HG03280 (cell line): ENCODE measurements around the gene GALNT17.

Experiments used
- ATAC-seq: cut with Tn5 transposase; IDR thresholded peaks from one replicate; pipeline ENCODE4 v1.9.1; 2021; ENCODE audit warnings: mild to moderate bottlenecking, moderate library complexity; ENCODE audit not compliant: unreplicated experiment

The GALNT17 gene

GRCh38 chr7:71329030-71329660 is 197.2 kb downstream of the GALNT17 start:
- no peak for ATAC-seq

GRCh38 chr7:71332207-71332606 is 200.3 kb downstream of the GALNT17 start:
- ATAC-seq, result no peak

- ATAC-seq, result no peak
Measured at GRCh38 chr7:71334541-71334940, 202.6 kb downstream of the GALNT17 start.

- ATAC-seq, result no peak
Measured at GRCh38 chr7:71338866-71339265, 206.9 kb downstream of the GALNT17 start.

GRCh38 chr7:71339924-71340323 is 208.0 kb downstream of the GALNT17 start:
- no peak for ATAC-seq

- no peak for ATAC-seq
Measured at GRCh38 chr7:71342202-71342601, 210.3 kb downstream of the GALNT17 start.

- no peak for ATAC-seq
Measured at GRCh38 chr7:71343039-71343438, 211.1 kb downstream of the GALNT17 start.

- no peak for ATAC-seq
Measured at GRCh38 chr7:71343892-71344291, 211.9 kb downstream of the GALNT17 start.

- ATAC-seq, result no peak
Measured at GRCh38 chr7:71345117-71345884, 213.4 kb downstream of the GALNT17 start.

- no peak for ATAC-seq
Measured at GRCh38 chr7:71348821-71349681, 217.1 kb downstream of the GALNT17 start.

- ATAC-seq, result no peak
Measured at GRCh38 chr7:71349682-71350481, 217.9 kb downstream of the GALNT17 start.

- no peak for ATAC-seq
Measured at GRCh38 chr7:71350680-71351079, 218.7 kb downstream of the GALNT17 start.

- no peak for ATAC-seq
Measured at GRCh38 chr7:71354716-71355115, 222.8 kb downstream of the GALNT17 start.

GRCh38 chr7:71361451-71362032 is 229.6 kb downstream of the GALNT17 start:
- ATAC-seq, result no peak

GRCh38 chr7:71362240-71362639 is 230.3 kb downstream of the GALNT17 start:
- no peak for ATAC-seq

GRCh38 chr7:71363223-71363622 is 231.3 kb downstream of the GALNT17 start:
- no peak for ATAC-seq

- ATAC-seq, result no peak
Measured at GRCh38 chr7:71363627-71364026, 231.7 kb downstream of the GALNT17 start.

- ATAC-seq, result no peak
Measured at GRCh38 chr7:71364551-71364950, 232.6 kb downstream of the GALNT17 start.

- ATAC-seq, result no peak
Measured at GRCh38 chr7:71372991-71373390, 241.0 kb downstream of the GALNT17 start.

- no peak for ATAC-seq
Measured at GRCh38 chr7:71377062-71377461, 245.1 kb downstream of the GALNT17 start.
